ENCODE data around the gene RERE. TPM values are rescaled to one million over a fixed set of nuclear protein-coding genes. Genes with fewer than 3 reads are reported as not detected.

RERE gene
- total RNA-seq, 1 donor from 2014 or later, result 252 TPM

DNA sequence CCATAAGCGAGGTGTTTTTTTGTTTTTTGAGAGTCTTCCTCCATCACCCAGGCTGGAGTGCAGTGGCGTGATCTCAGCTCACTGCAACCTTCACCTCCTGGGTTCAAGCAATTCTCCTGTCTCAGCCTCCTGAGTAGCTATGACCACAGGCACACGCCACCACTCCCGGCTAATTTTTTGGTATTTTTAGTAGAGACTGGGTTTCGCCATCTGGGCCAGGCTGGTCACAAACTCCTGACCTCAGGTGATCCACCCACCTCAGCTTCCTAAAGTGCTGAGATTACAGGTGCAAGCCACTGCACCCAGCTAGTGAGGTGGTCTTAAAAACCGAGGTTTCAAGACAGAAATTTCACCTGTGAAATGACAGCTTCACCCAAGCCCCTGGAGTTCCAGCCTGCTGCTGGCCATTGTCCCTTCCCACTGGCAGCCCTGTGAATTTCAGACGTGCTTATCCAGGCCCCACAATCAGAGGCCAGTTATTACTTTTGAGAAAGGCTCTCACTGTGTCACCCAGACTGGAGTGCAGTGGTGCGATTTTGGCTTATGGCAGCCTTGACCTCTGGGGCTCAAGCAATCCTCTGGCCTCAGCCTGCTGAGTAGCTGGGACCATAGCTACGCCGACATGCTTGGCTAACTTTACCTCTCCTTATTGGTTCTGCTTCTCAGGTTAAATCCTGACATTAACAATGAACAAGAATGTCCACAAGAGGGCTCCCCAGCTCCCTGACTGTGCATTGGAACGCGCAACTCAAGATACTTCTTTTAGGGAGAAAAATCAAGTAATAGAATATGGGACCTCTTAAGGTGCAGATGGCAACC lies 41.7 kb upstream of the RERE start:
- Mint-ChIP-seq H3K4me1 (ENCODE audit: low read depth, unreplicated experiment) (peaks cover 8% of the 10 kb centered on the region), H3K4me3 (ENCODE audit: unreplicated experiment) (no peak overlapping the region), H3K36me3 (ENCODE audit: unreplicated experiment) (no peaks in the 10 kb centered on the region), H3K27ac (ENCODE audit: unreplicated experiment) (no peak overlapping the region), H3K27me3 (ENCODE audit: unreplicated experiment) (no peaks in the 10 kb centered on the region), H3K9me3 (ENCODE audit: unreplicated experiment) (peaks cover 3% of the 10 kb centered on the region)
- TF ChIP-seq, protein P1, sequence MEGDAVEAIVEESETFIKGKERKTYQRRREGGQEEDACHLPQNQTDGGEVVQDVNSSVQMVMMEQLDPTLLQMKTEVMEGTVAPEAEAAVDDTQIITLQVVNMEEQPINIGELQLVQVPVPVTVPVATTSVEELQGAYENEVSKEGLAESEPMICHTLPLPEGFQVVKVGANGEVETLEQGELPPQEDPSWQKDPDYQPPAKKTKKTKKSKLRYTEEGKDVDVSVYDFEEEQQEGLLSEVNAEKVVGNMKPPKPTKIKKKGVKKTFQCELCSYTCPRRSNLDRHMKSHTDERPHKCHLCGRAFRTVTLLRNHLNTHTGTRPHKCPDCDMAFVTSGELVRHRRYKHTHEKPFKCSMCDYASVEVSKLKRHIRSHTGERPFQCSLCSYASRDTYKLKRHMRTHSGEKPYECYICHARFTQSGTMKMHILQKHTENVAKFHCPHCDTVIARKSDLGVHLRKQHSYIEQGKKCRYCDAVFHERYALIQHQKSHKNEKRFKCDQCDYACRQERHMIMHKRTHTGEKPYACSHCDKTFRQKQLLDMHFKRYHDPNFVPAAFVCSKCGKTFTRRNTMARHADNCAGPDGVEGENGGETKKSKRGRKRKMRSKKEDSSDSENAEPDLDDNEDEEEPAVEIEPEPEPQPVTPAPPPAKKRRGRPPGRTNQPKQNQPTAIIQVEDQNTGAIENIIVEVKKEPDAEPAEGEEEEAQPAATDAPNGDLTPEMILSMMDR (IDR thresholded peaks at IDR 0.05; ENCODE audit: partially characterized antibody, unreplicated experiment), result peak; percentile 67
- DNase-seq, result peak; percentile 36

DNA sequence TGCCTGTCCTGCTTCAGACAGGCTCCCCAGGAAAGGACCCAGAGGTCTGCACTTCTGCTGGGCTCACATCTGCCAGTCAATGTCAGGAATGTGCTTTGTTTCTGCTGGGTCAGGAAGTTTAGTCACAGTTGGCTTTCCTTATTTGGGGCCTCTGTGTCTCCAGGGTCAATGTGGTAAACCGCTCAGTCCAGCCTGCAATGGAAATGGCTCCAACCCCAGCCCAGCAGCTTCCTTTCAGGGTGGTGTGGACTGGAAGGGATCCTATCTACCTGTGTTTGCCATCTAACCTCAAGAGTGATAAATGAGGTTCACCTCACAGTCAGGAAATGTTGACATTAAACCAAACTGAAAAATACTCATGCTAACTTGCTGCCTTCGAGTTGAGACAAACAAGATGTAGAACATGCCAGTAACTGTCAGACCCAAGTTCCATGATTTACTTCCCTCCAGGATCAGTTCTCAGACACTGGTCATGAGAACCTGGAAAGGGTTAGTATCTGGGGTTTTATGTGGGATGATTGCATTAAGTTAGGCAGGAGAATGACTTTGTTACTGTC lies 40.8 kb upstream of the RERE start:
- Mint-ChIP-seq H3K4me1 (ENCODE audit: low read depth, unreplicated experiment) (peaks cover 8% of the 10 kb centered on the region), H3K36me3 (ENCODE audit: unreplicated experiment) (no peaks in the 10 kb centered on the region), H3K9me3 (ENCODE audit: unreplicated experiment) (peaks cover 3% of the 10 kb centered on the region), H3K27me3 (ENCODE audit: unreplicated experiment) (no peaks in the 10 kb centered on the region), H3K27ac (ENCODE audit: unreplicated experiment) (peak overlapping the region; percentile 36), H3K4me3 (ENCODE audit: unreplicated experiment) (no peak overlapping the region)
- TF ChIP-seq, protein P1 (IDR thresholded peaks at IDR 0.05; ENCODE audit: partially characterized antibody, unreplicated experiment), result no peak
- no peak for DNase-seq

DNA sequence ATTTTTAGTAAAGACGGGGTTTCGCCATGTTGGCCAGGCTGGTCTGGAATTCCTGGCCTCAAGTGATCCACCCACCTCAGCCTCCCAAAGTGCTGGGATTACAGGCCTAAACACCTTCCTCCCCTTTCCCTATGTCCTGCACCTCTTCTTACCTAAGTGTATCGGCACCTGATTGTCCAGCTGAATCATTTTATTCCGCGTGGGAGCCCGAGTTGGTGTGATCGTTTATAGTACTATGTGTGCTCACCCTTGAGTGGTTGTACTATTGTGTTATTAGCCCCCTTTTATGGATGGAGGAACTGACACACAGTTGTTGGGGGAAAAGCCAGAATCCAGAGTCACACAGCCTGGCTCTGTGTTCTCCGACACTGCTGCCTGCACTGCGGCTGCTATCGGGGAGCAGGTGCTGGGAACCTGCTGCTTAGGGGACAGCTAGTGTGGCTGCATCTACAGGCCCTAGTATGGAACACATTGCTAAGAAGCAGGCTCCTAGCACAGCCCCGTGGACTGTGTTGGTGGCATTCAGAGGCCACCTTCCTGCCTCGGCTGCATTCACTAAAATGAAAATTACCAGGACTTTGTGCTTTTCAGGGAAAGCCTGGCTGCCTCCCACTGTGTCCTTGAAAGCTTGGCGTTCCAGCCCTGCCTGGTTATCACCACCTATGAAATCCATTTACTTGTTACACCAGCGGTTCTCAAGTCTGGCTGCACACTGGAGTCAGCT lies 39.4 kb upstream of the RERE start:
- H3K27me3 Mint-ChIP-seq (ENCODE audit: unreplicated experiment), result no peaks in the 10 kb centered on the region
- no peak for DNase-seq
- H3K27ac Mint-ChIP-seq (ENCODE audit: unreplicated experiment), result no peak overlapping the region
- H3K4me1 Mint-ChIP-seq (ENCODE audit: low read depth, unreplicated experiment), result peaks cover 8% of the 10 kb centered on the region
- H3K36me3 Mint-ChIP-seq (ENCODE audit: unreplicated experiment), result no peaks in the 10 kb centered on the region
- TF ChIP-seq, protein P1 (IDR thresholded peaks at IDR 0.05; ENCODE audit: partially characterized antibody, unreplicated experiment), result no peak
- H3K4me3 Mint-ChIP-seq (ENCODE audit: unreplicated experiment), result no peak overlapping the region
- H3K9me3 Mint-ChIP-seq (ENCODE audit: unreplicated experiment), result peaks cover 3% of the 10 kb centered on the region

DNA sequence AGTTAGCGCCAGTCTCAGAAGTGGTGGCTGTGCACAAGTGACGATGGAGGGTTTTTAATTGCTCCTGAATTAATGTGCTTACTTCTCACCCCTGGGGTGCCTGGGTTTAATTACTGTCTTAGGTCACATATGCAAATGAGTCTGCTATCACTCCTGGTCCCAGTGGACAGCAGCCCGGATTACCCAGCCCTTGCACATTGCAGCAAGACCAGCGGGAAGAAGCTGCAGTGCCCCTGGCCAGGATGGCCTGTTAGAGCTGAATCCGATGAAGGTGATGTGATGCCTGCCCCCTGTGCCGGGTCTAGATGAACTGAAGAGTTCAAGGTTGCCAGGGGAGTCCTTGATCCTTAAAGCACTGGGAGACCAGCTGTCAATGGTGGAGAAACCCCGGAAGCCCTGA lies 36.8 kb upstream of the RERE start:
- H3K4me3 Mint-ChIP-seq (ENCODE audit: unreplicated experiment), result no peak overlapping the region
- peaks cover 11% of the 10 kb centered on the region for H3K4me1 Mint-ChIP-seq (ENCODE audit: low read depth, unreplicated experiment)
- DNase-seq, result peak; percentile 61
- H3K36me3 Mint-ChIP-seq (ENCODE audit: unreplicated experiment), result no peaks in the 10 kb centered on the region
- peaks cover 1% of the 10 kb centered on the region for H3K9me3 Mint-ChIP-seq (ENCODE audit: unreplicated experiment)
- H3K27ac Mint-ChIP-seq (ENCODE audit: unreplicated experiment), result no peak overlapping the region
- H3K27me3 Mint-ChIP-seq (ENCODE audit: unreplicated experiment), result peaks cover 3% of the 10 kb centered on the region
- TF ChIP-seq, protein P1 (IDR thresholded peaks at IDR 0.05; ENCODE audit: partially characterized antibody, unreplicated experiment), result no peak

Data from glutamatergic neuron (in vitro differentiated cells).